GM18526 (cell line): ENCODE results near the gene TXNL4A.

Experiments used
- POLR2A ChIP-seq: IDR thresholded peaks from 3 replicates; pipeline ENCODE4 v1.6.1; 2011; ENCODE audit not compliant: insufficient read length; ENCODE audit errors: extremely low read depth

Gene TXNL4A, protein sequence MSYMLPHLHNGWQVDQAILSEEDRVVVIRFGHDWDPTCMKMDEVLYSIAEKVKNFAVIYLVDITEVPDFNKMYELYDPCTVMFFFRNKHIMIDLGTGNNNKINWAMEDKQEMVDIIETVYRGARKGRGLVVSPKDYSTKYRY

DNA sequence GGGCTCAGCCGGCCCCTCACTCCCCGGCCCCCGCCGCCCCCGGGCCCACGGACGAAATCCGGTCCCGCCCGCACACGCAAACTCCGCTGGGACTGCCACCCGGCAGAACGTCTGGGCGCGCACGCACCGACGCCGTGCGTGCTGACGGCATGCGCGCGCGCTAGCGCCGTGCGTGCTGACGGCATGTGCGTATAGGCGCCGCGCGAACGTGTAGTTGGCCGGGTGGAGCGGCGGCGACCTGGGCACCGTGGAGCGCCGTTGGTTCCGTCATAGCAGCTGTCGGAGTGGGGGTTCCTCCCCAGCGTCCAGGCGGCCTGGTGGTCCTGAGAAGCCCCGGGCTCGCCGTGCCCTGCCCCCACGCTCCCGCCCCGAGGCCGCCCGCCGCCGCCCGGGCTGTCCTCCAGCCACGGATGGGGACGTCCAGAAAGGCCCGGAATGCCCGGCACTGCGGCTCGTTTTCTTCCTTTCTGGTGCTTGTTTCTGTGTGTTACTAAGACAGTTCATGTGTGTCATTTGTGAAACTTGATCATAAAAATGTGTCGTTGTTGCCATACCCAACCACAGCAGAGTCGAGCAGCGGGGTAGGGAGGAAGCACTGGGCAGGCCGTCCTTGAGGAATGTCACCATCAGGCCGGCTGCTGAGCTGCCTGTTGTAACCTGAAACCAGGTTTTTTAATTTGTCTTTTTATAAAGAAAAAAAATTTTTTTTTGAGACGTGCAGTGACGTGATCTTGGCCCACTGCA lies at the start of gene TXNL4A:
Gene TXNL4A, minus strand, starts transcription at position 113 of the 744 bp plus-strand sequence. CDS start 171 bp downstream, outside the sequence.
- peak; percentile 91 for TF ChIP-seq POLR2A

DNA sequence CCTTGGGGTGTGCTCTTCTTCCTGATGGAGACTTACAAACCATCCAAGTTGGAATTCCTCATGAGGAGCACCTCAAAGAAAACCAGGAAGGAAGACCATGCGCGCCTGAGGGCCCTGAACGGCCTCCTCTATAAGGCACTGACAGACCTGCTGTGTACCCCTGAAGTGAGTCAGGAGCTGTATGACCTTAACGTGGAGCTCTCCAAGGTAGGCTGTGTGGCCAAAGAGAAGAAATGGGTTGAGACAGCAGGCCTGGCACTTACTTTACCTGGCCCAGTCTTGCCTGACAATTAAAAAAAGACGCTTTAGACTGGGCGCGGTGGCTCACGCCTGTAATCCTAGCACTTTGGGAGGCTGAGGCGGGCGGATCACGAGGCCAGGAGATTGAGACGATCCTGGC lies 48.9 kb upstream of the TXNL4A start:
- no peak for TF ChIP-seq POLR2A

DNA sequence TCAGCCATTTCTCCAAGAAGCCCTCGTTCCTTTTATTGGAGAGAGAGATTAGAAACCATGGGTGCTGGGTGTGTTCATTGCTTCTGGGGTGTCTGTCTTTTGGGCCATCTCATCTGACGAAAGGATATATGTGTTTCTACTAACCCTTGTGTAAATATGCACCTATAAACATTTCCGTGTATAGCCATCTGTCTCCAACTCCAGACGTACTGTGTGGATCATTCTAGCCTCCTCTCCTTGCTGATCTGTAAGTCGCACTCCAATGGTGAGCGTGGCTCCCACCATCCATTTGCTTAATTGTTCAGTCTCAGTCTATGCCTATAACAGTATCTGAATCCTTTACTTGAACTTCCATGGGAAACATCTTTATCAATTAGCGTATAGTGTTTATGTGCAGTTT lies 47.6 kb upstream of the TXNL4A start:
- TF ChIP-seq POLR2A, result no peak

DNA sequence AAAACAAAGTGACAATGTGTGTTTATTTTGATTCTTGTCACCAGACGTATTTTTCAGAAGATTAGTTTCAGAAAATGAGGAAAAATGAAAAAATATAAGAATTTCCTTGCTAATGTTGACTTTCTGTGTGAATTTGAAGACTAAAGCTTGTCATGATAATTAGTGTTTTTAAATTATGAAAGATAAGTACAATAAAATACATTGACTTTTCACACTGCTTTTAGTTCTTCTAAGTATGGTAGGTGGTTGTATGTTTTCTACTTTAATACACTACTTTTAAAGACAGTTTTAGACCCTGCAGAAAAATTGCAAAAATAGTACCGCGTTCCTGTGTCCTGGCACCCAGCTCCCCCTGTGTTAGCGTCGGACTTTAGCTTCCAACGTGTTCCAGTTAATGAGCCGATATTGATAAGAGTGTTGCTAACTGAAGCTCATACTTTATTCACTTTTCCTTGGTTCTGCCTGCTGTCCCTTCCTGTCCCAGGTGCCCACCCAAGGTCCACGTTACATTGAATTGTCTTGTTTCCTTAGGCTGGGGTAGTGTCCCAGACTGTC lies 46.6 kb upstream of the TXNL4A start:
- TF ChIP-seq POLR2A, result no peak

DNA sequence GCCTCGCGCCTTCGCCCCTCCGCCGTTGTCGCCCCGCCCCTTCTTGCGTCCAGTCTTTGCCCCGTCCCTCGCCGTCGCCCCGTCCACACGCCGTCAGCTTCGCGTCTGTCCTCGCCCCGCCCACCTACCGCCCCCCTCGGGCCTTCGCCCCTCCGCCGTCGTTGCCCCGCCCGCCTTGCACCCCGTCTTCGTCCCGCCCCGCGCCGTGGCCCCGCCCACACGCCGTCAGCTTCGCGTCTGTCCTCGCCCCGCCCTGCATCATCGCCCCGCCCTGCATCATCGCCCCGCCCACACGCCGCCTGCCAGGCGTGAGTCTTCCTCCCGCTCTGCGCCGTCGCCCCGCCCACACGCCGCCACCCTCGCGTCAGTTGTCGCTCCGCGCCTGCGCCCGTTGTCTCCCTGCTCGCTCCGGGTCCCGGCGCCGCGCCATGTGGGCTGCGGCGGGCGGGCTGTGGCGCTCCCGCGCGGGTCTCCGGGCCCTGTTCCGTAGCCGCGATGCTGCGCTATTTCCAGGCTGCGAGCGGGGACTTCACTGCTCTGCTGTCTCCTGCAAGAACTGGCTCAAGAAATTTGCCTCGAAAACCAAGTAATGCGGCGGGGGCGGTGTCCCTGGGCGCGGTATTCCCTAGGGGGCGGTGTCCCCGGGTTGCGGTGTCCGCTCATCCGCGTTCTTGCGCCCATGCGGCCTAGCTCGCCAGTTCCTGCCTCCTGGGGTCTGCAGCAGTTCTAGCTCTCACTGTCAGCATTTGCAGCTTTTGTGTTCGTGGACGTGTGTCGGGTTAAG lies 45.9 kb upstream of the TXNL4A start, which contains the start of gene RBFA:
Gene RBFA, plus strand, starts transcription at position 367 of the 784 bp plus-strand sequence. Its CDS starts 62 bp downstream, at position 429.
- peak; percentile 81 for TF ChIP-seq POLR2A

DNA sequence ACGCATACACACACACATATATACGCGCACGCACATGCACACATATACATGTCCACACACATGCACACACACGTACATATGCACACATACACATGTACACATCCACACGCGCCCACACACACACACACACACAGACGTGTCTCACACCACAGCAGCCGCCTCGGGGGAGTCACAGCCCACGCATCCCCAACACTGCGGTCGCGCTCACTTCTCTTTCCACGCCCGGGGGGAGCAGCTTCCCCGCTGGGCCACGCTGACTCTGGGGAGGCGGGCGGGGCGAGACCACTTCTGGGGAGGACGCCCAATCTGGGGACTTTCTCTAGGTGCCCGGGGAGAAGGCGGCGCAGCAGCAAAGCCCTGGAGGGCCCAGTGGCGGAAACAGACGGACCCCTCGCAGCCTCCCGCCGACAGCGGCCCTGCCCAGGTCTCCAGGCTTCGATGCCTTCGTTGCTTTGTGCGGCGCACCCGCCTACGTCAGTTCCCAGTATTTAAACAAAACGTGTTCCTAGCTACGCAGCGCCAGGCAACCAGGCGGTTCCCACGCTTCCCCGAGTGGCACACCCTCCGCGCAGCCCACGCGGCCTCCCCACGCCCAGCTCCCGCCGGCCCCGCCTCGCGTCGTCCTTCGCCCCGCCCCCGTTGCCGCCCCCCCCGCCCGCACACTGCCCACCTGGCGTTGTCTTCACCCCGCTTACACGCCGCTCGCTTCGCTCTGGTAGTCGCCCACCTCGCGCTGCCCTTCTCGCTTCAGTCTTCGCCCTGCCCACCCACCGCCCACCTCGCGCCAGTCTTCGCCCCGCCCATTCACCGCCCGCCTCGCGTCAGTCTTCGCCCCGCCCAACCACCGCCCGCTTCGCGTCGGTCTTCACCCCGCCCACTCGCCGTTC lies 45.1 kb upstream of the TXNL4A start:
- peak; percentile 41 for TF ChIP-seq POLR2A

DNA sequence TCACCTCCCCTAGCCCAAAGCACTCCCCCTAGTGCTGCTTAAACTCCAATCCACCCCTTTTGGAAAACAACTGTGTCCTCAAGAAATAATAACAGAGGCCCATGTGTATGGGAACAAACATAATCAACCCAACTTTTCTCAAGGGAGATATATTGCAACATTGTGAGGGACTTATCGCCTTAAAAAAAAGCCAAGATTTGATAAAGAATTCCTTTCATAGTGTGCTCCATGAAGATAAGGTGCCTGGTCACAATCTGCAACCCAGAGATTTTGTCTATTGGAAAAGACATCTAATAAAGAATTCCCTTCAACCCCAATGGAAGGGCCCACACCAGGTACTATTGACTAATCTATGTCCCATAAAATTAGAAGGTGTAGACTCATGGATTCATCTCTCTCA lies 41.3 kb upstream of the TXNL4A start:
- TF ChIP-seq POLR2A, result no peak

DNA sequence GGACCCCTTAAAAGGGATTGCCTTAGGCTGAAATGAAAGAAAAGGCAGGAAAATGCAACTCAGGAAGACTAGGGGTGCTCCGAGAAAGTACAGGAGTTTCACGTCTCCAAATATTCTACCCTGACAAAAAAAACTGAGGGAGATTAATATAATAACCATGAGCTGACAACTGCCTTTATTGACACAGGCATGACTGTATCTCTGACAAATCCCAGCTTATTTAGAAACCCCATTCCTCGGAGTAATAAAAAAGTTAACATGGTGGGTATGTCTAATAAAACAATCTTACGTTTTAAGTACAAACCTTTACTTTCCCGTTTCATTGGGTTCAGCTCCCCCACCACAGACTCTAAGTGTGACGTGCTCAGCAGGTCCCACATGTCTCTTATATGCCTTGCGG lies 38.0 kb upstream of the TXNL4A start:
- no peak for TF ChIP-seq POLR2A

DNA sequence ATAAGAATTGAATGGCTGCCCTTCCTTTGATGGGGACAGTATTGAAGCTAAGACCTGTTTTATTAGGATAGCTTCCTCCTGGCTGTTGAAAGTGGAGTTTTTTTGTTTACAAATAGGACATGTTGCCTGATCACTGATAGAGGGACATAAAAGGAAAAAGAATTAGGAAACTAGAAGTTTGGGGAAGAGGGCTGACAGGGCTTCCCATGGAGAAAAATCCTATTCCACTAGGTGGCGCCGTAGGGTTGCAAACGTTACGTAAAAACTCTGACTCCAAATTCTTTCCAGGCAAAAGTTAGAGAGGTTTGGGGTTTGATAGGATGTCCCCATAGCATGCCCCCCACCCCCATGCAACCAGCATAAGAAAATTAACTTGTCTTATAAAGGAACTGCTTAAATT lies 34.8 kb upstream of the TXNL4A start:
- TF ChIP-seq POLR2A, result no peak

DNA sequence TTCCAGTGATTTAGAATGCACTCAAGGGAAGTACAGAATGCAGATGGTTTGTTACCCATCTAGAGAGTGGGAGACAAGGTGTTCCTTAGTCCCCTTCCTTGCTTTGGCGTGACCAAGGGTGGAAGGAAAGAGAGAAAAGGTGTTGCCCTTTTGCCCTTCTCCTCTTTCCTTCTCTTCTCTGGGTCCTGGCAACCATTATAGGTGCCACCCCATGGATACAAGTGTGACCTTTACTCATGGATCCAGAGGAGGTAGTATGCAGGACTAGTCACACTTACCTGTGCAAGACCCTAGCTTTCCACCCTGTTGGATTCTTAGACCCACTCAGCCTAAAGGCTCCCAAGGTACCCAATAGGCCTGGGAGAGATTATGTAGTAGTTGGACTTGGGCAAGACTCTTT lies 34.2 kb upstream of the TXNL4A start:
- TF ChIP-seq POLR2A, result no peak

DNA sequence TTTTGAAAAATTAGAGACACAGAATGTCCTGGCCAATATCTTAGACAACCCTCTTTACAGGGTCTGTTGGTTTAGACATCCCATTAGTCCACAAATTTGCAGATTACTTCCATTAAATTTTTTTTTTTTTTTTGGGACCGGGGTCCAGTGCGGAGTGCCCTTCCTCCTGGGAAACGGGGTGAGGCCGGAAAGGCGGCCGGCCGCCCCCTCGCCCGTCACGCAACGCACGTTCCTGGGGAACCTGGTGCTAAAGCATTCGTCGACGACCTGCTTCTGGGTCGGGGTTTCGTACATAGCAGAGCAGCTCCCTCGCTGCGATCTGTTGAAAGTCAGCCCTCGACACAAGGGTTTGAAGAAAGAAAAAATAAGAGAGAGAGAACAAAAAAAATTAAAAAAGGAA lies 24.4 kb upstream of the TXNL4A start:
- TF ChIP-seq POLR2A, result no peak

DNA sequence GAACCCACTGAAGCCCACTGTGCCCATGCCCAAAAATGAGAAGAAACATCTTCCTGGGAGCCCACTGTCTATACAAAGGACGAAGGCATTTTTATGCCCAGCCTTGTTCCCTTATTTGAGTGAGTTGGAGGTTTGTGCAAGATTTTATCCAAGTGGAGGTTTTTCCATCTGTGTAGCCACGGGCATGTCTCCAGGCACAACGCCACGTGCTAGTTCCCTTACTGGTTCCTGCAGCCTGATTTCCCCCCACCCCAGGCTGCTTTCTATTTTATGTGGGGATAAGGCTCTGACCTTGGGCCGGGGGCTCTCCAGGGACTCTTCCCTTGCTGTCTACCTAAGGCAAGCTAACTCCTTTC lies 22.2 kb upstream of the TXNL4A start:
- TF ChIP-seq POLR2A, result no peak

DNA sequence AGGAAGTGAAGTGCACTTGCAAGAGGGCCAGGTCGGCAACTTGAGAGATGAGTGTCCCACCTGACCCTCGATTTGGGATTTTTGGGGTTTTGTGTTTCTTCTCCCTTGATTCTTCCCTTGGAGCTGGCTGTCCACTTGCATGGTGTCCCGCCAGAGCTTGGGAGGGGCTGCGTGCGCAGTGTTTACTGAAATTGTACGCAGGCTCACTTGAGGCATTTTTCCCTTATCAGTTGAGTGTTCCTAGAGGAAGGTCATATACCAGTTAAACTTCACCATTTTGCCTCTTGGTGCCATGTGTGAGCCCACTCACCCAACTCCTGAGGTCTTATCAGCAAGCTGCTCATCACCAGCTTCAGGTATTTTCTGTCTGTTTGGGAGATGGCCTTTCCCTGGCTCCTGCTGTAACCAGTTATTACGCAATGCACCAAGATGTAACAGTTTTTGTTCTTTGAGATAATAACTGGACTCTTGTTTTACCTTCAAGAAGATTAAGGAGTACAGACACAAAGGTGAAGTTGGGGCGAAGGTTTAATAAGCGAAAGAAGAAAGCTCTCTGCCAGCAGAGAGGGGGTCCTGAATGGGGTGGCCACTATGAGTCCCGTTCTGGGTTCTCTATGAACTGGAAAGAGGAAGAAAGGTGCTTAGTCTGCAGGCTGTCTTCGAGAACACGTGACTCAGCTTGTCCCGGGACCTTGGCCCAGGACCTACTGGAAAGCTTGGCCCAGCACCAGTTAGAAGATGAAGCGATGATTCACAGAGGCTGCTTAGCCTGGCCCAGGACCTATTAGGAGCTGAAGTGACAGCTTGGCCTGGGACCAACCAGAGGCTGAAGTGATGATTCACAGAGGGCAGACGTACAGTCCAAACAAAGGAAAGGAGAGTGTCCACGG lies 21.5 kb upstream of the TXNL4A start:
- no peak for TF ChIP-seq POLR2A

DNA sequence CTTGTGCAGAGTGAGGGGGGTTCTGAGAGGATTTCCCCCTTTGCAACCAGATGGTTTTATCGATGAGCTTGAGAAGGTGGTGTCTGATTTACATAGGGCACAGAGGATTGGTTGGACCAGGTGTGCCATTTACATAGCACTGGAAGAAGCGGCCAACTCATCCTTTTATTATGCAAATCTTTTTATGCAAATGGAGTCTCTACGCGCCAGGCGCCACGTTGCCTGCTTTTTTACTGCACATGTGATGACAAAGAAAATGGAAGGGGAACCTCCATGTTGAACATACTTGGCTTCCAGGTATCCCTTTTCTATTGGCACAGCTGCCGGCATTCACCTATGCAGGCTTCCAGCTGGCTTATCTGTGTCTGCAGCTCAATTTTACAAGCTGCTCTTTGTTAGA lies 18.4 kb upstream of the TXNL4A start:
- TF ChIP-seq POLR2A, result no peak
